Glutamatergic neuron (in vitro differentiated cells): ENCODE measurements around the gene ADAM23. TPM values are rescaled to one million over a fixed set of nuclear protein-coding genes. Genes with fewer than 3 reads are reported as not detected.

Source experiments
- DNase-seq: peaks from one replicate; pipeline ENCODE4 v3.0.0; 2022
- H3K27ac Mint-ChIP-seq: one replicate; pipeline ENCODE4 v1.8.0; 2020; ENCODE audit warnings: mild to moderate bottlenecking, mixed read lengths, inconsistent platforms; ENCODE audit not compliant: unreplicated experiment
- H3K27me3 Mint-ChIP-seq: one replicate; pipeline ENCODE4 v1.8.0; 2020; ENCODE audit warnings: mild to moderate bottlenecking, moderate library complexity, mixed read lengths, inconsistent platforms; ENCODE audit not compliant: unreplicated experiment
- H3K36me3 Mint-ChIP-seq: one replicate; pipeline ENCODE4 v1.8.0; 2020; ENCODE audit warnings: mild to moderate bottlenecking, mixed read lengths, inconsistent platforms; ENCODE audit not compliant: unreplicated experiment
- H3K4me1 Mint-ChIP-seq: one replicate; pipeline ENCODE4 v1.8.0; 2020; ENCODE audit warnings: mild to moderate bottlenecking, low read depth, mixed read lengths, inconsistent platforms; ENCODE audit not compliant: unreplicated experiment
- H3K4me3 Mint-ChIP-seq: one replicate; pipeline ENCODE4 v1.8.0; 2020; ENCODE audit warnings: mild to moderate bottlenecking, mixed read lengths, inconsistent platforms; ENCODE audit not compliant: unreplicated experiment
- H3K9me3 Mint-ChIP-seq: one replicate; pipeline ENCODE4 v1.8.0; 2020; ENCODE audit warnings: mild to moderate bottlenecking, moderate library complexity, mixed read lengths, inconsistent platforms; ENCODE audit not compliant: unreplicated experiment
- CTCF ChIP-seq: fragments of 200-600 bp; sonication (generic); IDR thresholded peaks from one replicate; pipeline ENCODE4 v1.5.0; 2021; ENCODE audit not compliant: partially characterized antibody, unreplicated experiment
- total RNA-seq: library from RNA; stranded (reverse); fragmentation: NEBNext Ultra II Directional; extraction: Animal tissue kit (Norgen Biotek cat#: 25700); gene quantifications from one replicate; pipeline ENCODE4 v1.2.1, GENCODE V29; 2021; ENCODE audit not compliant: unreplicated experiment

The ADAM23 gene
- total RNA-seq, 1 donor from 2014 or later: 16.4 TPM

DNA sequence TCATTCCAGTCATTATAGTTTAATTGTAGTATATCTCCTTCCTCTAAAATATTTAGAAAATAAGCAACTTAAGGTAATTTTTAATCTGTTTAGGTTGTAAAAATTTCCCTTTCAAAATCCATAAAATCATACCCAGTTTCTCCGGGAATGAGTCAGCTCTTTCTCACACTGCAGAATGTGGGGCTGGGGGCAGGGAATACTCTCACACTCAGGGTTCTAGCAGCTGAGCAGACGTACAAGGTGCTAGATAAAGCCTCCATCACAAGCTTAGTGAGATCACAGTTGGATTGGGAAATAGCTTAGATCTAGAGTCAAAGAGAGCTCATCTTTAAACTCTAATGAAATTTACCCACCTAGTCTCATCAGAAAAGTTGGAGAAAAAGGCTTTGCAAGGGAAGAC lies 119.0 kb downstream of the ADAM23 start:
- no peak for DNase-seq
- Mint-ChIP-seq H3K36me3 (no peaks in the 10 kb centered on the region), H3K4me3 (no peak overlapping the region), H3K27me3 (no peaks in the 10 kb centered on the region), H3K9me3 (no peaks in the 10 kb centered on the region), H3K27ac (no peak overlapping the region), H3K4me1 (no peaks in the 10 kb centered on the region)
- no peak for TF ChIP-seq CTCF

GRCh38 chr2:206563374-206563773 lies 120.0 kb downstream of the ADAM23 start:
- Mint-ChIP-seq H3K4me3 (no peak overlapping the region), H3K9me3 (no peaks in the 10 kb centered on the region), H3K4me1 (no peaks in the 10 kb centered on the region), H3K27me3 (no peaks in the 10 kb centered on the region), H3K27ac (no peak overlapping the region), H3K36me3 (no peaks in the 10 kb centered on the region)
- no peak for DNase-seq
- TF ChIP-seq CTCF: no peak

- Mint-ChIP-seq H3K27ac (no peak overlapping the region), H3K27me3 (no peaks in the 10 kb centered on the region), H3K9me3 (no peaks in the 10 kb centered on the region), H3K4me1 (no peaks in the 10 kb centered on the region), H3K36me3 (no peaks in the 10 kb centered on the region), H3K4me3 (no peak overlapping the region)
- DNase-seq: no peak
- TF ChIP-seq CTCF: no peak
Observed at GRCh38 chr2:206565666-206566065, 122.3 kb downstream of the ADAM23 start.

- H3K4me3 Mint-ChIP-seq: no peak overlapping the region
- no peak for TF ChIP-seq CTCF
- no peaks in the 10 kb centered on the region for H3K4me1 Mint-ChIP-seq
- H3K9me3 Mint-ChIP-seq: no peaks in the 10 kb centered on the region
- DNase-seq: no peak
- no peak overlapping the region for H3K27ac Mint-ChIP-seq
- no peaks in the 10 kb centered on the region for H3K36me3 Mint-ChIP-seq
- H3K27me3 Mint-ChIP-seq: no peaks in the 10 kb centered on the region
Observed at GRCh38 chr2:206569470-206569869, 126.1 kb downstream of the ADAM23 start.

DNA sequence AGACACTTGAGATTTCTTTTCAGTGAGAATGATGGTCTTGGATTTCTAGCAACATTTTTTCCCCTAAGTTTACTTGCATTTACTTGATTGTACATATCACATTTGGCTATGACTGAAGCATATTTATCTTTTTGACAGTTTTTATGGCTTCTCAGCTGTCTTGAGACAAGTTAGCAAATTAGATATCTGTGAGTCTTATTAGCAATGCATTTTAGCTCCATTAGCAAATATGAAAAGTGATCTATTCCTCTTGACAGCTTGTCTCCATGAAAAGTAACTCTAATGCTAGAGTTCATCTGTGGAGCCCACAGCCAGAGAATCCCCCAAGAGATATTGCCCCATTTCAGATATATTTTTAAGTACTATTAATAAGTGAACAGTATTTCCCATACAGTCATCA lies 126.9 kb downstream of the ADAM23 start:
- H3K36me3 Mint-ChIP-seq: no peaks in the 10 kb centered on the region
- no peaks in the 10 kb centered on the region for H3K9me3 Mint-ChIP-seq
- TF ChIP-seq CTCF: no peak
- H3K4me3 Mint-ChIP-seq: no peak overlapping the region
- no peak for DNase-seq
- no peak overlapping the region for H3K27ac Mint-ChIP-seq
- no peaks in the 10 kb centered on the region for H3K27me3 Mint-ChIP-seq
- no peaks in the 10 kb centered on the region for H3K4me1 Mint-ChIP-seq
